Measurements from ENCODE around the gene VIL1. TPM values are rescaled to one million over a fixed set of nuclear protein-coding genes. Genes with fewer than 3 reads are reported as not detected.

Gene VIL1
- total and polyA plus RNA-seq, 2 of the 13 experiments (the other 11 are each of a cell fraction or from before 2014, with no cell fraction given): 287 to 301 TPM

- TF ChIP-seq, protein P1, sequence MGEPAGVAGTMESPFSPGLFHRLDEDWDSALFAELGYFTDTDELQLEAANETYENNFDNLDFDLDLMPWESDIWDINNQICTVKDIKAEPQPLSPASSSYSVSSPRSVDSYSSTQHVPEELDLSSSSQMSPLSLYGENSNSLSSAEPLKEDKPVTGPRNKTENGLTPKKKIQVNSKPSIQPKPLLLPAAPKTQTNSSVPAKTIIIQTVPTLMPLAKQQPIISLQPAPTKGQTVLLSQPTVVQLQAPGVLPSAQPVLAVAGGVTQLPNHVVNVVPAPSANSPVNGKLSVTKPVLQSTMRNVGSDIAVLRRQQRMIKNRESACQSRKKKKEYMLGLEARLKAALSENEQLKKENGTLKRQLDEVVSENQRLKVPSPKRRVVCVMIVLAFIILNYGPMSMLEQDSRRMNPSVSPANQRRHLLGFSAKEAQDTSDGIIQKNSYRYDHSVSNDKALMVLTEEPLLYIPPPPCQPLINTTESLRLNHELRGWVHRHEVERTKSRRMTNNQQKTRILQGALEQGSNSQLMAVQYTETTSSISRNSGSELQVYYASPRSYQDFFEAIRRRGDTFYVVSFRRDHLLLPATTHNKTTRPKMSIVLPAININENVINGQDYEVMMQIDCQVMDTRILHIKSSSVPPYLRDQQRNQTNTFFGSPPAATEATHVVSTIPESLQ (CRISPR knock-in tag; conservative IDR thresholded peaks at IDR 0.05): no peak
- no peak for TF ChIP-seq ASH2L (IDR thresholded peaks at IDR 0.05; ENCODE audit: insufficient read length, low read depth, low read length)
- no peak; the same call in 1 of the 2 replicates for TF ChIP-seq NCOA1 (CRISPR knock-in tag; IDR thresholded peaks at IDR 0.05)
- TF ChIP-seq, protein P2, sequence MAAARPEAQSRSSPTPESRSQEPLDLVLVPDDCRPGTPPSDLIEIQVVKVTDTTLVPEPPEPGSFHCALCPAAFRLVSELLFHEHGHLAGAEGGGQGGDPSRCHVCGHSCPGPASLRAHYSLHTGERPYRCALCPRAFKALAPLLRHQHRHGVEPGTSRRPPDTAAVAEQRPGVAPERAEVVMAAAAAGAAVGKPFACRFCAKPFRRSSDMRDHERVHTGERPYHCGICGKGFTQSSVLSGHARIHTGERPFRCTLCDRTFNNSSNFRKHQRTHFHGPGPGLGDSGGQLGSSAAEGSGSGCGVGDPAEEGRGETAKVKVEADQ (CRISPR knock-in tag; IDR thresholded peaks at IDR 0.05; ENCODE audit: borderline replicate concordance): no peak
- TF ChIP-seq MZF1 (CRISPR knock-in tag; IDR thresholded peaks at IDR 0.05; ENCODE audit: borderline replicate concordance): no peak
- TF ChIP-seq ATF4 (CRISPR knock-in tag; IDR thresholded peaks at IDR 0.05): no peak
- TF ChIP-seq RXRA (CRISPR knock-in tag; IDR thresholded peaks at IDR 0.05): no peak
- no peak for TF ChIP-seq ZNF850 (CRISPR knock-in tag; conservative IDR thresholded peaks at IDR 0.05)
- TF ChIP-seq GZF1 (CRISPR knock-in tag; IDR thresholded peaks at IDR 0.05): no peak
- TF ChIP-seq MTA3 (CRISPR knock-in tag; IDR thresholded peaks at IDR 0.05): no peak
- no peak for TF ChIP-seq ZUFSP (CRISPR knock-in tag; IDR thresholded peaks at IDR 0.05; ENCODE audit: borderline replicate concordance)
- no peak; the same call in 1 of the 2 replicates for TF ChIP-seq POLR2AphosphoS5 (IDR thresholded peaks at IDR 0.05; ENCODE audit: low read depth, low read length)
- no peak for TF ChIP-seq TOPORS (CRISPR knock-in tag; IDR thresholded peaks at IDR 0.05)
- TF ChIP-seq, protein P3, sequence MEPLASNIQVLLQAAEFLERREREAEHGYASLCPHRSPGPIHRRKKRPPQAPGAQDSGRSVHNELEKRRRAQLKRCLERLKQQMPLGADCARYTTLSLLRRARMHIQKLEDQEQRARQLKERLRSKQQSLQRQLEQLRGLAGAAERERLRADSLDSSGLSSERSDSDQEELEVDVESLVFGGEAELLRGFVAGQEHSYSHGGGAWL (CRISPR knock-in tag; IDR thresholded peaks at IDR 0.05): peak; percentile 9; the same call in 1 of the 2 replicates
- TF ChIP-seq KDM6A (CRISPR knock-in tag; IDR thresholded peaks at IDR 0.05; ENCODE audit: low read depth): no peak
- TF ChIP-seq FOXK1 (CRISPR knock-in tag; IDR thresholded peaks at IDR 0.05; ENCODE audit: borderline replicate concordance, low read depth): no peak
- TF ChIP-seq MEIS1 (CRISPR knock-in tag; IDR thresholded peaks at IDR 0.05; ENCODE audit: borderline replicate concordance): no peak; the same call in 1 of the 2 replicates
- peak; percentile 55 for TF ChIP-seq YY1 (IDR thresholded peaks at IDR 0.05; ENCODE audit: insufficient read depth, insufficient replicate concordance, low read depth, low read length)
- TF ChIP-seq ZNF883 (CRISPR knock-in tag; IDR thresholded peaks at IDR 0.05; ENCODE audit: not compliant biosample characterization): peak; percentile 7
- TF ChIP-seq HNF4G (IDR thresholded peaks at IDR 0.05; ENCODE audit: borderline replicate concordance, low read depth, low read length): no peak
- TF ChIP-seq HNF4G (CRISPR knock-in tag; IDR thresholded peaks at IDR 0.05; ENCODE audit: borderline replicate concordance, low read depth): no peak
Measured at GRCh38 chr2:218398437-218399390, 20.2 kb upstream of the VIL1 start (continued).

Data from HepG2 (cell line).